Measurements from ENCODE around the gene B3GNT9. TPM values are rescaled to one million over a fixed set of nuclear protein-coding genes. Genes with fewer than 3 reads are reported as not detected.
A peak's percentile ranks its signal among the peaks of the same experiment; 100 is the strongest.

The B3GNT9 gene
- total RNA-seq, 1 experiment from 2014 or later, result 3.8 TPM

DNA sequence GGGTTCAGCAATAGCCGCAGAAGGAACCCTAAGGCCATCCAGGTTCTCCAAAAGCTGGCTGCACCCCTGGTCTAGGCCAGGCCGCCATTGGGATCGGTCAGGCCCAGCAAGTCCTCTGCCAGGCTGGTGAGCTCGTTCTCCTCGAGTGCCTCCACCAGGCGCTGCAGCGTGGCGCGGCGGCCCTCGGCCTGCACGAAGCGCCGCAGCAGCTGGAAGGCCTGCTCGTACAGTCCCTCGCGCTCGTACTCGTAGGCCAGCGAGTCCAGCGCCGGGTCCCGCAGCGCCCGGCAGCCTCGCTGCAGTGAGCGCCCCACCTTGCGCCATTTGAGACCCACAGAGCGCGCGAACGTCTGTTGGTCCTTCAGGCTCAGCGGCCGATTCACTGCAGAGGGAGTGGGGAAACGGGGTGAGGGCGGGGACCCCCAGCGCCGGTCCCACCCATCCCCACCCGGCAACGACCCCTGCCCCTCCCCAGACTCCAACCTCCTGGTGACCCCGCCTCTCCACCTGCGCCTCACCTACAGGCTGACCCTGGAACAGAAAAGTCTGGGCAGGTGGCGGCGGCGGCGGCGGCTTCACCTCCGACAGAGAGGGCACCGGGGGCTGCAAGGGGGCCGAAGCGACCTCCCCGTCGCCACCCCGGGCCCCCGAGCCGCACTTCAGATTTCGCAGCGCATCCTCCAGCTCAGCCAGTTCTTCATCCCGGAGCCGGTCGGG lies 3.9 kb upstream of the B3GNT9 start:
- H3K9me3 ChIP-seq (ENCODE audit: control insufficient read depth in 1 of 2, insufficient read depth in 1 of 2, low read depth in 1 of 2, low read length in 2 of 2), result no peaks in the 10 kb centered on the region
- no peaks in the 10 kb centered on the region for H3K36me3 ChIP-seq (ENCODE audit: control insufficient read depth in 1 of 2, insufficient read depth in 2 of 2, low read length in 2 of 2)
- TF ChIP-seq, protein P1, sequence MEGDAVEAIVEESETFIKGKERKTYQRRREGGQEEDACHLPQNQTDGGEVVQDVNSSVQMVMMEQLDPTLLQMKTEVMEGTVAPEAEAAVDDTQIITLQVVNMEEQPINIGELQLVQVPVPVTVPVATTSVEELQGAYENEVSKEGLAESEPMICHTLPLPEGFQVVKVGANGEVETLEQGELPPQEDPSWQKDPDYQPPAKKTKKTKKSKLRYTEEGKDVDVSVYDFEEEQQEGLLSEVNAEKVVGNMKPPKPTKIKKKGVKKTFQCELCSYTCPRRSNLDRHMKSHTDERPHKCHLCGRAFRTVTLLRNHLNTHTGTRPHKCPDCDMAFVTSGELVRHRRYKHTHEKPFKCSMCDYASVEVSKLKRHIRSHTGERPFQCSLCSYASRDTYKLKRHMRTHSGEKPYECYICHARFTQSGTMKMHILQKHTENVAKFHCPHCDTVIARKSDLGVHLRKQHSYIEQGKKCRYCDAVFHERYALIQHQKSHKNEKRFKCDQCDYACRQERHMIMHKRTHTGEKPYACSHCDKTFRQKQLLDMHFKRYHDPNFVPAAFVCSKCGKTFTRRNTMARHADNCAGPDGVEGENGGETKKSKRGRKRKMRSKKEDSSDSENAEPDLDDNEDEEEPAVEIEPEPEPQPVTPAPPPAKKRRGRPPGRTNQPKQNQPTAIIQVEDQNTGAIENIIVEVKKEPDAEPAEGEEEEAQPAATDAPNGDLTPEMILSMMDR (IDR thresholded peaks at IDR 0.05 in 2 of 3, conservative IDR thresholded peaks at IDR 0.05 in 1 of 3; ENCODE audit: borderline replicate concordance in 1 of 3, insufficient read depth in 1 of 3, low read depth in 2 of 3, low read length in 2 of 3), result no peak
- TF ChIP-seq TCF7L2 (IDR thresholded peaks at IDR 0.05; ENCODE audit: borderline replicate concordance, extremely low read depth, insufficient read depth, insufficient read length), result no peak
- no peak for TF ChIP-seq YY1 (IDR thresholded peaks at IDR 0.05; ENCODE audit: extremely low read depth, insufficient replicate concordance, low read depth, low read length)
- TF ChIP-seq ZNF274 (IDR thresholded peaks at IDR 0.05; ENCODE audit: low read depth, low read length), result no peak
- TF ChIP-seq POLR2A (IDR thresholded peaks at IDR 0.05; ENCODE audit: borderline replicate concordance, extremely low read depth, insufficient read depth, insufficient read length), result no peak
- no peaks in the 10 kb centered on the region; the same call in 1 of the 2 replicates for H3K79me2 ChIP-seq (ENCODE audit: insufficient read depth, low read length)
- CTCF ChIA-PET, result interaction anchor here (0.6 to 5.8 kb wide), 31 partner anchors 13 to 274 kb away, joined by 3 to 79 read pairs (median 4); partner anchors contain the start of genes CES3, NOL3 and PDP2
- peak overlapping the region; percentile 47 for H3K4me2 ChIP-seq (ENCODE audit: low read length)
- H3K9me2 ChIP-seq (ENCODE audit: insufficient read depth), result no peaks in the 10 kb centered on the region
- intact Hi-C loops (cut with micrococcal nuclease), result loop anchor here (1.0 to 5.0 kb wide), 3 partner anchors 140 to 202 kb away; no protein-coding TSS in a partner anchor
- no TSS peak for BruUV-seq (replicated peaks)
- no peaks in the 10 kb centered on the region for H4K20me1 ChIP-seq (ENCODE audit: insufficient read depth)
- DNase-seq (ENCODE audit: low read depth, low spot score), result no peak
- H3K4me3 ChIP-seq (replicated peaks in 1 of 2; ENCODE audit: low read depth in 1 of 2, low read length in 2 of 2), result no peak overlapping the region
- no peak overlapping the region for H3K9ac ChIP-seq (ENCODE audit: low read length)
- POLR2A ChIA-PET, result interaction anchor here (0.8 to 1.3 kb wide), 3 partner anchors 16 to 137 kb away, joined by 4 to 8 read pairs (median 4); partner anchors contain the start of gene NOL3
- no peak overlapping the region for H2AFZ ChIP-seq (ENCODE audit: low read depth, low read length, poor library complexity, severe bottlenecking)
- H3K4me1 ChIP-seq (ENCODE audit: control insufficient read depth in 1 of 2, insufficient read depth in 2 of 2, low read length in 2 of 2), result peaks cover 6 to 39% of the 10 kb centered on the region in 2 experiments
- no peak overlapping the region for H3K27ac ChIP-seq (ENCODE audit: low read depth, low read length)
- RAD21 ChIA-PET (ENCODE audit: low non-redundant PET in 1 of 2, low total read pairs in 2 of 2, uncharacterized antibody in 2 of 2, unreplicated experiment in 2 of 2), result interaction anchor here (0.7 to 1.5 kb wide), 5 partner anchors 137 to 201 kb away, joined by 3 to 19 read pairs (median 4); no protein-coding TSS in a partner anchor
- ATAC-seq, result no peak
- no peaks in the 10 kb centered on the region for H3K27me3 ChIP-seq (ENCODE audit: insufficient read depth, low read length)

All from HCT116 (cell line).